Kidney (tissue), 14 donors: Measurements from ENCODE around the gene SYNE1. TPM values are rescaled to one million over a fixed set of nuclear protein-coding genes. Genes with fewer than 3 reads are reported as not detected.
A peak's percentile ranks its signal among the peaks of the same experiment; 100 is the strongest.

ENCODE experiments used
- DNase-seq, 5 donors: peaks; one replicate each; pipeline ENCODE4 v3.0.0-alpha.2; 2013 to 2020
- FAIRE-seq: peaks from 2 replicates; lab custom pipeline; 2012; peaks lifted over from hg19 to GRCh38; lab: Jason Lieb, UNC
- H3K27ac ChIP-seq, 2 donors: one replicate each; pipeline ENCODE4 v1.7.0; 2013; ENCODE audit warnings: low read depth in 2 of 2, low read length in 2 of 2, inconsistent platforms in 1 of 2
- H3K27me3 ChIP-seq: one replicate; pipeline ENCODE4 v1.7.1; 2013; ENCODE audit warnings: low read length, inconsistent platforms; ENCODE audit not compliant: control insufficient read depth, insufficient read depth
- H3K36me3 ChIP-seq, 3 donors: one replicate each; pipeline versions ENCODE4 v1.7.0 to v1.7.1; 2013; ENCODE audit warnings: low read length in 3 of 3, control low read depth in 1 of 3, inconsistent platforms in 1 of 3; ENCODE audit not compliant: insufficient read depth in 3 of 3, control insufficient read depth in 2 of 3
- H3K4me1 ChIP-seq, 3 donors: one replicate each; pipeline versions ENCODE4 v1.7.0 to v1.7.1; 2013; ENCODE audit warnings: low read length in 3 of 3, inconsistent platforms in 1 of 3, low read depth in 1 of 3; ENCODE audit not compliant: control insufficient read depth in 2 of 3, insufficient read depth in 2 of 3
- H3K4me3 ChIP-seq, 3 donors: one replicate each; pipeline versions ENCODE4 v1.7.0 to v1.8.1; 2013; ENCODE audit warnings: low read length in 3 of 3, control low read depth in 1 of 3, inconsistent platforms in 1 of 3
- H3K9ac ChIP-seq, 3 donors: one replicate each; pipeline versions ENCODE4 v1.7.0 to v1.7.1; 2013; ENCODE audit warnings: low read length in 3 of 3, control low read depth in 1 of 3, inconsistent platforms in 1 of 3
- H3K9me3 ChIP-seq, 3 donors: one replicate each; pipeline versions ENCODE4 v1.7.0 to v1.7.1; 2013; ENCODE audit warnings: low read length in 3 of 3, control low read depth in 1 of 3, inconsistent platforms in 1 of 3; ENCODE audit not compliant: control insufficient read depth in 2 of 3, insufficient read depth in 1 of 3
- intact Hi-C: fragments of 100-400 bp; cut with DNase I; formaldehyde crosslinking; loops from one replicate; pipeline ENCODE4 v1.11.1; 2022
- polyA plus RNA-seq: library from polyadenylated mRNA; stranded (reverse); fragments of 350-450 nt; fragmentation: Illumina TruSeq; extraction: RNeasy Lipid Tissue Mini Kit (QIAGEN cat#74804); gene quantifications from one replicate; pipeline ENCODE4 v1.2.3, GENCODE V29; 2014; ENCODE audit warnings: low read depth, low replicate concordance; ENCODE audit not compliant: insufficient read depth
- total RNA-seq: library from RNA; stranded (reverse); fragmentation: NEBNext Ultra II Directional; extraction: Animal tissue kit (Norgen Biotek cat#: 25700); gene quantifications from one replicate; pipeline ENCODE4 v1.2.1, GENCODE V29; 2021
- TF ChIP-seq, protein P1 (sequence below): IDR thresholded peaks from 3 replicates; pipeline ENCODE4 v1.5.1; 2012; ENCODE audit warnings: mild to moderate bottlenecking, moderate library complexity, borderline replicate concordance; ENCODE audit not compliant: insufficient read depth; ENCODE audit errors: extremely low read depth
- donor health status: control.
- donor health status: control.
- donor health status: control.
- donor health status: control.
- donor health status: control.
- donor health status: DM: yes; HTN: yes; CAD: no.
- donor health status: Normal renal cell carcinoma (clear cell type).

Gene SYNE1
- total and polyA plus RNA-seq, 2 donors from 2014 or later, result 47.8 to 216 TPM

DNA sequence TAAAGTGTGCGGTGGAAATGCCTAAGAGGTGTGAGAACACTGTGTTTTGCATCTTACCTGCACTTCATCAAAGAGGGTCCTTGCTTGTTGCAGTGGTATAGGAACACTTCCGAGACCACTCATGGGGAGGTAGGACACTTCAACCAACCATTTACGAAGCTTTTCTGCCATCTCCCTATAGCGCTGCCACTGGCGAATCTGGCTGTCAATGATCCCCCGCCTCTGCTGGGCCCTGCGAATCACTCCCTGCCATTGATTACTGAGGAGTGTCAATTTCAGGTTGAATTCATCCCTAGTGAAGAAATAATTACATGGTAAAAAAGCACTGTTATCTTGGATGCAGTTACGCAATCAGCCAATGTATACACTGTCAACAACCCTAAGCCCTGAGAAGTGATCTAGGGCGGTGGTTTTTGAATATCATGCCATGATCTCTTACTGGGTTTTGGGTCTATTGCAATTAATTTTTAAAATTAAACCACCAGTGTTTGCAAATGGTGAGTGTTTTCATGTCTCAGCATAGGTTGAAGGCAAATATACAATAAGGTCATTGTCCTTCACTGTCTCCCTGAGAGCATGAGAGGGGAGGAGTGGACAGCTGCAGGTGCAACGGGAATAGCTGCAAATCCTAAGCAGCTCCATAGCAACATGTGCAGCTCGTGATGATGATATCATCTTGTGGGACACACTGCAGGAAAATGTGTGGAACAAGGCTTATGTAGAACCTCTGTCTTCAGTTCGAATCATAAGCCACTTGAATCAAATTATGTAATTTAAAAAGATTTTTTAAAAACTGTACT, 429.0 kb downstream of the SYNE1 start:
- no peak for DNase-seq
- no peak overlapping the region for H3K27ac ChIP-seq
- no peak overlapping the region for H3K9ac ChIP-seq
- H3K9me3 ChIP-seq, result no peaks in the 10 kb centered on the region
- TF ChIP-seq, protein P1, sequence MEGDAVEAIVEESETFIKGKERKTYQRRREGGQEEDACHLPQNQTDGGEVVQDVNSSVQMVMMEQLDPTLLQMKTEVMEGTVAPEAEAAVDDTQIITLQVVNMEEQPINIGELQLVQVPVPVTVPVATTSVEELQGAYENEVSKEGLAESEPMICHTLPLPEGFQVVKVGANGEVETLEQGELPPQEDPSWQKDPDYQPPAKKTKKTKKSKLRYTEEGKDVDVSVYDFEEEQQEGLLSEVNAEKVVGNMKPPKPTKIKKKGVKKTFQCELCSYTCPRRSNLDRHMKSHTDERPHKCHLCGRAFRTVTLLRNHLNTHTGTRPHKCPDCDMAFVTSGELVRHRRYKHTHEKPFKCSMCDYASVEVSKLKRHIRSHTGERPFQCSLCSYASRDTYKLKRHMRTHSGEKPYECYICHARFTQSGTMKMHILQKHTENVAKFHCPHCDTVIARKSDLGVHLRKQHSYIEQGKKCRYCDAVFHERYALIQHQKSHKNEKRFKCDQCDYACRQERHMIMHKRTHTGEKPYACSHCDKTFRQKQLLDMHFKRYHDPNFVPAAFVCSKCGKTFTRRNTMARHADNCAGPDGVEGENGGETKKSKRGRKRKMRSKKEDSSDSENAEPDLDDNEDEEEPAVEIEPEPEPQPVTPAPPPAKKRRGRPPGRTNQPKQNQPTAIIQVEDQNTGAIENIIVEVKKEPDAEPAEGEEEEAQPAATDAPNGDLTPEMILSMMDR, result no peak
- H3K4me3 ChIP-seq, result no peak overlapping the region
- H3K4me1 ChIP-seq, result no peaks in the 10 kb centered on the region
- no peaks in the 10 kb centered on the region for H3K27me3 ChIP-seq
- intact Hi-C loops, result no loop called here
- H3K36me3 ChIP-seq, result peaks cover 20 to 62% (median 29%) of the 10 kb centered on the region in 3 donors
- no peak for FAIRE-seq

DNA sequence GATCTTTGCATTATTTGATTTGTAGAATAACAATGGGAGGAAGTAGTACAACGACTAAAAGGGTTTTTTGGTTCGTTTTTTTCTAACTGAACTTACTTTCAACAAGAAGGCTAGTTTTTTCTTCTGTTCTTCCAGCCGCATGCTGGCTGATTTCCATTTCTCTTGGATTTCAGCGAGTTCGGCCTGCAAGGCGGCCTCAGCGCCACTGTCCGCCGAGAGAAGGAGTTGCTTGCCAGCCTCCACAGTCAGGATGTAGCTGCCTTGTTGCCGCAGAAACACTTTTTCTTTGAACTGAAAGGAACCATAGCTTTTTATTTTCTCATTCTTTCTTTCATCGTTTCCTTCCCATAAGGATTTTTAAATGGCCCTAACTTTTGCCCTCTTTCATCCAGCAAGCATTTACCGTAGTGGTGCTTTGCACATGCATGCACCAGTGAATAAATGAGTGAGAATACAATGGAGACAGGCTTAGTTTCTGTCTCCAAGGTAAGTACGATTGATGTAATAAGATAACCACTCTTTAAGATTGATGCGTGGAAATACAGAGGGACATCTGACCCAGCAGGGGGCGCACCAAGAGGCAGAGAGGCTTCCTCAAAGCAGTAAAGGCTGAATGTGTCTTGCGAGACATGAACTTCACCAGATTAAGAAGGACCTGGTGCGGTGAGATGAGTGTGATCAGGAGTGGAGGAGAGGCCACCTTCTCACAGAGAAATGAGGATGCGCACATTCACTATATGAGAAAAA, 430.9 kb downstream of the SYNE1 start:
- Histone ChIP-seq H3K9ac (no peak overlapping the region), H3K4me1 (no peaks in the 10 kb centered on the region), H3K36me3 (peaks cover 24 to 57% (median 31%) of the 10 kb centered on the region in 3 donors), H3K4me3 (no peak overlapping the region), H3K9me3 (no peaks in the 10 kb centered on the region), H3K27ac (no peak overlapping the region), H3K27me3 (no peaks in the 10 kb centered on the region)
- DNase-seq (peak in 2 of 5 donors; percentile 7 to 73), FAIRE-seq (no peak)
- TF ChIP-seq, protein P1, result peak; percentile 25
- intact Hi-C loops, result no loop called here

DNA sequence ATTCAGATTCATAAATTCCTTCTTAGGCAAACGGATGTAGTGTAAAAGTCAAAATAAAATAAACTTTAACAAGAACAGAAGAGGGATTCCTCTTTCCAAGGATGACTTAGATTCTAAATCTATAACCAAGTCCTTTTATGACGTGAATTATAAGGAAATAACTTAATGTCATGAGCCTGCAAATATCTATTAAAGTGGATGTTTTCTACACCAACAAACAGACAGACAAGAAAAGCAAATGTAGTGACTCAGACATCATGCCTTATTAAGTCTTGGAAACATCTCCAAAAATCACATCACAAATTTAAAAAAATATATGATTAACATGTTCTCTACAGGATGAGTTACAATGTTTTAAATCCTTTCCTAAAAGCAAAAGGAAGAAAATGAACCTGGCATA, 432.6 kb downstream of the SYNE1 start:
- intact Hi-C loops, result no loop called here
- Histone ChIP-seq H3K9ac (no peak overlapping the region), H3K4me1 (no peaks in the 10 kb centered on the region), H3K4me3 (no peak overlapping the region), H3K9me3 (no peaks in the 10 kb centered on the region), H3K36me3 (peaks cover 26 to 58% (median 26%) of the 10 kb centered on the region in 3 donors), H3K27me3 (no peaks in the 10 kb centered on the region), H3K27ac (no peak overlapping the region)
- TF ChIP-seq, protein P1, result no peak
- FAIRE-seq (no peak), DNase-seq (no peak)
